ENCODE measurements around the gene KIF1A.

The KIF1A gene

GRCh38 chr2:240717681-240718581, 102.1 kb downstream of the KIF1A start:
- no peak for FAIRE-seq

- no peak for FAIRE-seq
Measured at GRCh38 chr2:240717181-240717641, 102.8 kb downstream of the KIF1A start.

GRCh38 chr2:240716130-240716798, 103.8 kb downstream of the KIF1A start:
- FAIRE-seq, result no peak

DNA sequence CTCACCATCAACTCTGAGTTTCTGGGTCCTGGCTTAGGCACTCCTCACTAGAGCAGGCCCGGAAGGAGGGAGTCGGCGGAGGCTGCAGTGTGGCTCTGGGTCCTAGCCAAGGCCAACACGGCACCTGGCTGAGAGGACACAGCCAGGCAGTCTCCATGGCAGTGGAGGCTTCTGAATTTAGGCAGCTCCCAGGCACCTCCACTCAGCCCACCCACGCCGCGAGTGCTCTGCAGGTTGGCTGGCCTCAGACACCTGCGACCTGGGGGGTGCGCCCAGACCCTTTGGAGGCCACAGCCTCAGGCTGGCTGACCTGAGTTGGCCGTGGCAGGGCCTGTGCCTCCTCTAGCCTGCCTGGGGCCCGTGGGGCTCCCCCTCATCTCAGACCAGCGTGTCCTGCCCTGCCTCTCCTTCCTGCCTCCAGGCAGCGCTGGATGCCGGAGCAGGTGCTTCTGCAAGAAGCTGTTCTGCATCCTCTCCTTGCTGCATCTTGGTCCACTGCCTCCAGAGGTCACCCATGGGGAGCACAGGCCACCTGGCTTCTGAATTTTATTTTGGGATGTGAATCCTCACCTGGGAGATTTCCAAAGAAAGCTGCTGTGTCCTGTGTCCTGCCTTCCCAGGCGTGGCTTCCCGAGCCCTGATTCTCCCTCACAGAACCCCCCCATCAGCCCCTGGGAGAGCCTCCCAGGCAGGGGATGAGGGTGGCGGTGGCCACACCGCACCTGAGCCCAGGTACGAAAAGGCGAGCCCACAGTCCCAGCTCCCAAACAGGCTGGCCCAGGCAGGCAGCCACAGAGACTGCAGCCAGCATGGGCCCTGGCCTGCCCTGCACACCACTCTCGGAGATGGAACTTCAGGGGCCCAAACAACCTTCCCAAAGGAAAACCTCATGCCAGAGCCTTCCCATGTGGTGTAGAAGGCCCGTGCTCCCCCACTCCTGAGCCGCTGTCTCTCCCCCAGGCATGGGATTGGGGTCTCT, 105.0 kb downstream of the KIF1A start:
- no peak for FAIRE-seq

DNA sequence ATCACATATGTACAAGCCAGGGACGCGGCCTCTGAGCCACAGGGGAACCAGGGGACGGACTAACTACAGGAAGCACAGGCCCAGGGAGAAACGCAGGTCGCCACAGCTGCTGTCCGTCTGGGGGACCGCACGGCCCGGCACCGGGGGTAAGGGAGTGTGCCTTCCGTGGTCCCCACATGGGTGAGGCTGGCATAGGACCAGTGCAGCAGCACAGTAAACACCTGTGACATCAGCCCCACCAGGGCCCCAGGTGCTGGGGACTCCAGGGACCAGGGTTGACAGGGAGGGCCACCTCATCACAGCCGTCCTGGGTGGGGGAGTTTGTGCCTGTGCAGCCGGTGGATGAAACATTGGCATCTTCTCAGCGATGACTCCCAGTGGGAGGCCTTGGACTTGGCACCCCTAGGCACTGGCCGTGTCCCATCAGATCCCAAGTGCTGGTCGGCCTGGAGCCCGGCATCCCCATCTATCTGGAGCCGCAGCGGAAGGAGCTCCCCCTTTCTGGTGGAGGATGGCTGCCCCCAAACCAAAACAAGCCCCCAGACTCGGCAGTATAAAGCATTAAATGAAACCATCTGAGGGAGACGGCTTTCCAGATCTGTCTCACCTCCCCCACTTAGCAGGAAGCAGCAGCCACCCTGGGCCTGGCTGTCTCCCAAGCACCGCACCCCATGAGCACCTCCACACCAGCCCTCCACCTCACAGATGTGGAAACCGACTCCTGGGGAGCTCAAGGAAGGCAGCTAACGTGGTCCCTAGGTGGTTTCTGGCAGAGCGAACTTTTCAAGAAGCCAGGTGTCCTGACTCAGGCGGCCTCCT, 105.9 kb downstream of the KIF1A start:
- FAIRE-seq, result no peak

DNA sequence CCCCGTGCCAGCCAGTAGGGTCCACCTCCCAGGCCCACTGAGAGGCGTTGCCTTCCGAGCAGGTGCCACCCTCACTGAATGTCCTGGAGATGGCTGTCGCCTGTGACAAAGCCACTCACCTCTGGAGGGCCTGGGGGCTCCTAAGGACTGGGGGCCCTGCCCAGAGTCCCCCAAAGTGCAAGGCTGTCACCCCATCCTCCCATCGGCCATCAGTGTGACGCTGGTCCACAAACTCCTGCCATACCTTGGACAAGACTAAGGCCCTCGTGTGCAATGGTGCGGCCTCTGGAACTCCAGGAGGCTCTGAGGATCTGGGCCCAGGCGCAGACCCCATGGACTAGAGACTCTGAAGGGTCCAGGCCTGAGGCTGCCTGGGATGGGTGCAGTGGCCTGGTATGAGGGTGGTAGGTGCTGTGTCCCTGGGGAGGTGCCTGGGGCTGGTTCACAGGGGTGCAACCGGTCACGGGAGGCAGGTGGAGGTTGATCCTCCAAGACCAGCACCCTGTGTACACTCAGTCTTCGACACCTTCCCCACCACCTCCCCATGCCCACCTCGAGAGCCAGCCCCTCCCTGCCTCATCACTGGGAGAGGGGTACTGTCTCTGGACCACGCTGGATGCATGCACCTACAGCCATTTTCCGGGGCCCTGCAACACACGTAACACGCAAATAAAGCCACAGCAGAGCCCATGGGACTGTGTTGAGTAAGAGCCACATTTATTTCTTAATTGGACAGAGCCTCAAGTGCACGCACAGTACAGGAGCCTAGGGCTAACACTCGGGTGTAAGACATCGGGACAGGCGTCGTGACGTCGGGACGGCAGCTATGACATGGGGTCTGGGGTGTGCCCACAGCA, 106.7 kb downstream of the KIF1A start:
- FAIRE-seq, result no peak

GRCh38 chr2:240712121-240712520, 107.9 kb downstream of the KIF1A start:
- FAIRE-seq, result no peak

DNA sequence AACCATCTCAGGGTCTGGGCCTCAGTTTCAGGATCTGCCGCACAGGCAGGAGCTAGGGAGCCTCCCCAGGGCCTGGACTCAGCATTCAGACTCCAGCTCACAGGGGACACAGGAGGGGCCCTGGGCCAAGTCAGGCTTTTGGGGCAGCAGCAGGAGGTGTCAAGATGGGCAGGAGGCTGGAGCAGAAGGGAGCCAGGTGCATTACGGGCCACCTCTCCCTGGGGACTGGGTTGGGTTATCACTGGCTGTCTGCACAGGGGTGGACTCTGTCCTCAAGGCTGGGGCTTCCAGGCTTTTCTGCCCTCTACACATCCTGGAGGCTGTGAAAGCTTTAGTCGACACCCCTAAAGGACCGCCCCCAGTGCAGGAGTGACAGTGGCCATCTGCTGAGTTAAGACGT, 108.3 kb downstream of the KIF1A start:
- no peak for FAIRE-seq

GRCh38 chr2:240711296-240711695, 108.7 kb downstream of the KIF1A start:
- FAIRE-seq, result no peak

DNA sequence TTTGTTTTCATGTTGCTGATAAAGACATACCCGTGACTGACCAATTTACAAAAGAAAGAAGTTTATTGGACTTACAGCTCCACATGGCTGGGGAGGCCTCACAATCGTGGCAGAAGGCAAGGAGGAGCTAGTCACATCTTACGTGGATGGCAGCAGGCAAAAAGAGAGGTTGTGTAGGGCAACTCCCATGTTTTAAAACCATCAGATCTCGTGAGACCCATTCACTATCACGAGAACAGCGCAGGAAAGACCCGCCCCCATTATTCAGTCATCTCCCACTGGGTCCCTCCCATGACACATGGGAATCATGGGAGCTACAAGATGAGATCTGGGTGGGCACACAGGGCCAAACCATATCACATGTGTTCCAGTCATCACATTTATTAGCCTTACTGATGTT, 111.6 kb downstream of the KIF1A start:
- FAIRE-seq, result no peak

- FAIRE-seq, result no peak
Measured at GRCh38 chr2:240707821-240708220, 112.2 kb downstream of the KIF1A start.

GRCh38 chr2:240707043-240707756, 112.8 kb downstream of the KIF1A start:
- no peak for FAIRE-seq

- no peak for FAIRE-seq
Measured at GRCh38 chr2:240705204-240705791, 114.7 kb downstream of the KIF1A start.

GRCh38 chr2:240704651-240705050, 115.4 kb downstream of the KIF1A start:
- no peak for FAIRE-seq

- FAIRE-seq, result no peak
Measured at GRCh38 chr2:240703417-240704341, 116.3 kb downstream of the KIF1A start.

- FAIRE-seq, result no peak
Measured at GRCh38 chr2:240702640-240703011, 117.4 kb downstream of the KIF1A start.

GRCh38 chr2:240701736-240702639, 118.0 kb downstream of the KIF1A start:
- no peak for FAIRE-seq
